C4-2B (cell line): ENCODE measurements around the gene CEACAM19.

Experiments used
- CTCF ChIP-seq: fragments of 450-650 bp; conservative IDR thresholded peaks from 2 replicates; pipeline ENCODE4 v1.5.1; 2017; ENCODE audit warnings: mild to moderate bottlenecking
- ZFX ChIP-seq: fragments of 450-650 bp; IDR thresholded peaks from 2 replicates; pipeline ENCODE4 v1.6.1; 2017

- TF ChIP-seq CTCF (no peak), ZFX (no peak)
Observed at GRCh38 chr19:44686896-44687295, 15.6 kb downstream of the CEACAM19 start.
